Astrocyte of the cerebellum (primary cell): ENCODE measurements around the gene CCDC136.

ENCODE experiments used
- DNase-seq: peaks from one replicate; pipeline ENCODE4 v3.0.0-alpha.2; 2011; ENCODE audit warnings: low read depth
- H3K4me3 ChIP-seq: 2 replicates; pipeline ENCODE4 v1.5.1; 2011; ENCODE audit warnings: mild to moderate bottlenecking, low read depth, low read length, moderate library complexity
- CTCF ChIP-seq: IDR thresholded peaks from 2 replicates; pipeline ENCODE4 v1.5.1; 2012; ENCODE audit warnings: low read length, low read depth, moderate library complexity, mild to moderate bottlenecking; ENCODE audit errors: missing control alignments
- in situ Hi-C: cut with HindIII; loops from 2 replicates; pipeline ENCODE4 v1.10.0; 2017; ENCODE audit warnings: low sequenced_read_pairs

The CCDC136 gene

GRCh38 chr7:128810997-128811396 lies 19.2 kb downstream of the CCDC136 start:
- in situ Hi-C loops, result no loop called here
- H3K4me3 ChIP-seq, result no peak overlapping the region
- DNase-seq, result no peak
- no peak for TF ChIP-seq CTCF

- in situ Hi-C loops, result no loop called here
- no peak overlapping the region for H3K4me3 ChIP-seq
- DNase-seq, result no peak
- TF ChIP-seq CTCF, result no peak
These were observed 20.1 kb downstream of the CCDC136 start for GRCh38 chr7:128811631-128812430.

- no peak for TF ChIP-seq CTCF
- in situ Hi-C loops, result no loop called here
- DNase-seq, result no peak
- H3K4me3 ChIP-seq, result no peak overlapping the region
These were observed 20.9 kb downstream of the CCDC136 start for GRCh38 chr7:128812514-128813168.

- TF ChIP-seq CTCF, result no peak
- no peak overlapping the region for H3K4me3 ChIP-seq
- DNase-seq, result no peak
- in situ Hi-C loops, result no loop called here
These were observed 22.7 kb downstream of the CCDC136 start for GRCh38 chr7:128814499-128814898.

GRCh38 chr7:128815289-128815942 lies 23.6 kb downstream of the CCDC136 start:
- in situ Hi-C loops, result no loop called here
- H3K4me3 ChIP-seq, result no peak overlapping the region
- DNase-seq, result no peak
- no peak for TF ChIP-seq CTCF

GRCh38 chr7:128818694-128819093 lies 26.9 kb downstream of the CCDC136 start:
- no peak for TF ChIP-seq CTCF
- DNase-seq, result no peak
- in situ Hi-C loops, result no loop called here
- H3K4me3 ChIP-seq, result no peak overlapping the region
